HG02870 (cell line): ENCODE measurements around the gene CCDC141.
A peak's percentile ranks its signal among the peaks of the same experiment; 100 is the strongest.

ENCODE experiments used
- ATAC-seq: cut with Tn5 transposase; IDR thresholded peaks from one replicate; pipeline ENCODE4 v1.9.1; 2021; ENCODE audit warnings: mild to moderate bottlenecking, moderate library complexity; ENCODE audit not compliant: unreplicated experiment

Gene CCDC141

GRCh38 chr2:178914259-178914849, 135.6 kb downstream of the CCDC141 start:
- peak; percentile 80 for ATAC-seq

DNA sequence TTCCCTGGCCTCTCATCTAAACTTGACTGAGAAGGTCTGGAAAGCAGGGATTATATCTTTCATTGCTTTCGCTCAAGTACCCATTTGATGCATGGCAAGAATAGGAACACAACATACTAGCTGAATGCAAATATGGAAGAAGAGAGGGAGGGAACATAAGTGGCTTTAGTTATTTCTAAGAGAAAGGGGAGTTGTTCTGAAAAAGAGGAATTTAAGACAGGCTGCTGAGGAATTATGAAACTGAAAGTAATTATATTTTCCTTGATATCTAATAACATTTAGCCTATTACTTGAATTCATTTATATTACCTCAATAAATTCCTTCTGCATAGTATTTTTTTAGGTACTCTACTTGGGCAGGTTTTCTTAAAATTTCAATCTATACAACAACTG, 136.9 kb downstream of the CCDC141 start:
- ATAC-seq: no peak

DNA sequence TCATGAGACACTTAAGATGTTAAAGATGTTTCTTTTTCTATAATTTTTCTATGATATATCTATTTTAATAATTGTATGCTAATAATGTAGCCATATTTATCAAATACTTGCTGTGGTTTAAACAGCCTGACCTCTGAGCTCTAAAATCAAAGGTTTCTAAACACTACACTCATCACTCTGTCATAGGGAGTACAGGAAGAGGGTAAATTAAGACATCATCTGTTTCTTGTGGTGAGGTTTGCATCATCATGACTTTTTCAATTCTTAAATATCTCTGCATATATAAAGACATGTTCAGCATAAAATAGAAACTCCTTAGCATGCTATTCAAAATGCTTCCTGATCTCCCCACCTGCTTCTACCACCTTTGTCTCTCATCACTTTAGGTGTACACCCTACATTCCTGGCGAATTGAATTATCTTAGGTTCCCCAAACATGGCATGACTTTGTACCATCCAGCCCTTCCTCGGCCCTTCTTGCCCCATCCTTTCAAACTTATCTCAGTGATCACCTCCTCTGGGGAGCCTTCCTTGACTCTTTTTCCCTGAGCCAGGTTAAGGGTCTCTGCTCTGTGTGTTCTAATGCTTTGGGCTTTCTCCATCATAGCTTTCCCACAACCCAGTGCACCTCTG, 137.4 kb downstream of the CCDC141 start:
- no peak for ATAC-seq

DNA sequence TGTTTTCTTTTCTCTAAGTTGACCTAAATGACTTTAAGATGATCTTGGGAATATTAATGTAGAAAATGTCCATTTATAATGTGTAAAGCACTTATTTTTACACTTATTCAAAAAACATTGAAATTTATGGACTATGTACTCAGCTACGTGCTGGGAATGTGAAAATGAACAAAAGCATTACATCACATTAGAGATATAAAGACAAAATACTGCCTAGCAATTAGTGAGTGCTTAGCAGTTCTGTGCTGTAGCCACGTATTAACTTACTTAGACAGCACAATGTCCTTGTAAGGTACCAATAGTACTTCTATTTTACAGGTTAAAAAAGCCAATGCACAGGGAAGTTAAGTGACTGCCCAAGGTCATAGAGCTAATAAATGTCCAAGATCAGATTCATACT, 138.9 kb downstream of the CCDC141 start:
- ATAC-seq: no peak

DNA sequence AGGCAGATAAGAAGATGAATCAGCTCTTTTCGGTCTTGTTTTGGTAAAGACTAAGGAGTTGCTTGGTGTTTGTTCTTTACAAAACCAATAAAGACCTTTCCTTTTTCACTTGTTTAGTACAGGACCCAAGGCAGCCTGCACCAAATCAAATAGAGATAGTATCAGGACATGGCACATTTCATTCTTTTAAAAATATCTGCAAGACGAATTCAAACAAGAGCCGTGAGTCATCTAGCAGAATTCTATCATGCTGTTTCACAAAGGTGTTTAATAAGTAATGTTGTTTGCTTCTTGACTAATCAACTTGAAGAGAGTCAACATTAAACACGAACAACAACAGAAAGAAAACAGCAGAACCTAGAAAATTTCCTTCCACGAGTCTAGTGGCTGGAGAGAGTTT, 139.9 kb downstream of the CCDC141 start:
- ATAC-seq: no peak

- no peak for ATAC-seq
Observed at GRCh38 chr2:178909507-178909906, 140.4 kb downstream of the CCDC141 start.

DNA sequence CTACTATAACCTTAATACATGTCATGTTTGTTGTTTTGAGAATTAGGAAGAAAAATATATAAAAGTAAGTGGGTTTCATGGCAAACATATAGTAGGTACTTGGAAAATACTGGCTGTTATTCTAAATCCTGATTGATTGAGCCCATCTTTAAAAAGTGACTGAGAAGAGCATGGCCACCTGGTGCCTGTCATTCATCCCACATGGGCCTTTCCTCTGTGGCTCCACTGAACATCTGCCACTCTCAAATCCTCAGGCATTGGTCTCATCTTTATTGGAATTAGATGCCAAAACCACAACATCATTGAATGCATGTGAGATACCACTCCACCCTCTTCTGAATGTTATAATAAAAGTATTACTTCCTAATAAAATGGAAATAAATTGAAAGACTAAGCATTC, 141.1 kb downstream of the CCDC141 start:
- no peak for ATAC-seq

- no peak for ATAC-seq
Observed at GRCh38 chr2:178905261-178905660, 144.7 kb downstream of the CCDC141 start.

DNA sequence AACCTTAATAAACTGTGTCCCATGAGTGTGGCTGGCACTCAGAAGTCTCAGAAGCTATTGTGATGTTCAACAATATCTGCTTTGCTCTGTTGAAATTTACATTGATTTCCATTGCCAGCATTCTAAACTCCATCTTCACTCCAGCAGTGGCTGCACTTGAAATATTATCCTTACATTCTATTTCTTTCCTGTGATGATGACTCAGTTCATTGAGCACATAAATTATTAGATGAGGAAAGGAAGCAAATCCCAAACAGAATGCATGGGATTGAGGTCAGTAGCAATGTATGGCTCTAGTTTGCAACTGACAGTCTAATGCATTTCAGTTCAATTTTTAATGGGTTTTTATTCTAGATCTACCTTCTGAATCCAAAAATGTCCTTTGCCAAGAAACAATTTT, 150.3 kb downstream of the CCDC141 start:
- no peak for ATAC-seq

GRCh38 chr2:178895872-178896271, 154.1 kb downstream of the CCDC141 start:
- no peak for ATAC-seq

DNA sequence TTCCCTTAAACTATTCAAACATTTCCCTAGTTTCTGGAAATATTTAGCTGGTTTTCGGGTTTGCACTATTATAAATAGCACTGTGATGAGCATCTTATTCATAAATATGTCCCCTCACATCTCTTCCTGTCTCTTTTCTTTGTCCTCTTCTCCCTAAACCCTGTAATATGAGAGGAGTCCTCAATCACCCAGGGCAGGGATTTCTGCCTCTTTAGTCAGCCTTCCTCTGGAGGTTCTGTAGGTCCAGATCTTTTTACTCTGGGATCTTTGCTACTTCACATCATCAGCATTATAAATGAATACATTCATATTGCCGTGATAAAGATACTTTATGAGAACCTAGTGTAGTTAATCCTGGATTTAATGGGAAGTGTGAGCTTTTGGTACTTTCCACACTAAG, 154.8 kb downstream of the CCDC141 start:
- no peak for ATAC-seq

DNA sequence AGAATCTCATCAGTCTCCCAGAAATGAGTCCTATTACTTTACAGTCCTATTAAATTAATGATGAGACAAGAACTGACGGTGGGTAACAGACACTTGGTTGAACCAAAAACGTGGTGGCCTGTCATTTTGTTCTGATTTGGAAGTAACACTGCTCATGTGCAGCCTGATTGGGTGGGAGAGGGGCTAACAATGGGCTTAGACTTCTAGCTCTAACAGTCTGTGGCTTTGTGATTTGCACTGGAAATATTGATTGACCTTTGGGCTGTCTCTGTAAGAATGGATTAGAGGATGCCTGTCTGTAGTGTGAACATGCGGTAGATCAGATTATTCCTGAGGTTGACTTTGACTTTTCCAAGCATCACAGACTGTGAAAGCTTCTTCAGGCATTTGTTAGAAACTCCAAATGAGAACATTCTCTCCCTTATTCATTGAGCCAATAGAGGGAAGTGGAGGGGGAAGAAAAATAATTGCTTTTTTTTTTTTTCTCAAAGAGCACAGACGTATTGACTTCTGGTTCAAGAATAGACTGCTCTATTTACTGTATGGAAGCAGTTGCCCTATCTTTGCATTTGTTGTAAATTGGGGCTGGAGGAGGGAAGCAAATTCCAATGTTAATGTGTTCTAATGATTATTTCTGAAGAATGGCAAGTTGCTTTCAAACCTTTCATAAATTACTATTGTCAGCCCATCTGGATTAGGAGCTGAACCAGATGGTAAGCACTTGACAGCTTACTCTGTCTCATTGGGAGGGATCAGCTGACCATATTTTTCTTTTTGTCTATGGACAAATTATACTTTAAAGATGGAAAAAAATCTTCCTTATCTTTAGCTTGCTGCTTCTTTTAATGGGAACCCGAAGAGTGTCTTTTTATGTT, 156.9 kb downstream of the CCDC141 start:
- ATAC-seq: no peak

DNA sequence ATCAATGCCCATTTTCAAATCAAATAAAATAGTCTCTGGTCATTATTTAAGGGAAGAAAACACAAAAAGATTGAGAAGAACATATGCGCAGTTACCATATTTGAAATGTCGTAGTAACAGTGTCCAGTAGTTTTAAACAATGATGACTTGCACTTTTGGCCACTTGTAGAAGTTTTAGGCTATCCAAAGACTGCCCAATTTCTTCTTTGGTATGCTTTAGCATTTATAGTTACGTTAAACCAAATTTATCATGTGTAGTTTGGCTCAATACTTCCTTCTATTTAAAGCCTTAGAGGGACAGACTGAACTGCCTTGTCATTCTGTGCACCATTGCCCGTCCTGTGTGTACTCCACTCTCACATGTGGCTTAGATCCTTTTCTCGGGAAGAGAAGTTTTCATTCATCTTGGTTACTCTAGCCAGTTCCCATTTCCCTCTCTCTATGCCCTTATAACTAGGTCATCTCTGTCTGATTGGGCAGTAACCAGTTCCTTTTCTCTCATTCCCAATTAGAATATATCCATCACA, 157.9 kb downstream of the CCDC141 start:
- no peak for ATAC-seq

GRCh38 chr2:178891265-178891958, 158.5 kb downstream of the CCDC141 start:
- peak; percentile 88 for ATAC-seq

DNA sequence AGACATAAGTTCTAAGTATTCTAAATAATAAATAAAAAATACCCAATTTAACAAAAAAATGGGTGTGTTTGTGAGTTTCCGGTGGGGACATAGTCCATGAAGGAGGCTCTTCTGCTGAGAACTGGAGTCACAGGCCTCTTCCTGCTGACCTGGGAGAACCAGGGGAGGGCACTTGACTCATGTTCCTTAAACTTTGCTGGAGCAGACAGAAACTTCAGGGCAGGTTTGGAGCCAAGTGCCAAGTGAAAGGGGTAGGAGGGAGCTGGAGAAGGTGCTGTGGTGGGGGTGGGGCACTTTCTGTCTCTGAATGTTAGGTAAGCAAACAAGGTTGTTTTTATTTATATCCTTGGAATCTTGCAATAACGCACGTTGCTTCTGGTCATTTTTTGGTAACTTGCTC, 163.9 kb downstream of the CCDC141 start:
- no peak for ATAC-seq

- ATAC-seq: no peak
Observed at GRCh38 chr2:178884440-178884839, 165.5 kb downstream of the CCDC141 start.

DNA sequence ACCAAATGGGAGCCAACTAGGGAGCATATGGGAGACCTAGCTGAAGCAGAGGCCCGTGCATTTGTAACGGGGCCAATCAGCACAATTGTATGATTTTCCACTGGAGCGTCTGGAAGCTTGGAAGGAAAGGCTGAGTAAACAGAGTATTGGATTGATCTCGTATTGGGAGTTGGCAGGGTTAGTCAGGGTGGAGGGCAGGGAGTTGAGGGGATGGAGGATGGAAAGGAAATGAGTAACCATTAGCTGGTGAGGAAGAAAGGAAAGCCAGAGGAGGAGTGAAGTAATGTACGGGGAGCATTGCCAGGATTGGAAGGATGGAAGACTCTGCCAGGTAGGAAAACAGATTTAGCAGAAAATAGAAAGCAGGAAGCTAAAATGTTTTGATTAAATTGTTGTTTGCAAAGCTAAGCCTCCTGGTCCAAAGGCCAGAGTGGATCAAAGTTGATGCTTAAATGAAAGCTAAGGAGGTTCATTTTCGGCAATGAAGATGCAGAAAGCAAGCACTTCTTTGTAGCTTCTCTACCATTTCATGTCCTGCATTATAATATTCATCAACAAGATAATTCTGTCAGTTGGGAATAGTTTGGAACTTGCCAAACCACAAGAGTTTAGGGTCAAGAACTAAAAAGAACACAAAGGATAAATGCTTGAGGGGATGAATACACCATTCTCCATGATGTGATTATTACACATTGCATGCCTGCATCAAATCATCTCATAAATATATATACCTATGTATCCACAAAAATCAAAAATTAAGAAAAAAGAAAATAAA, 167.1 kb downstream of the CCDC141 start:
- no peak for ATAC-seq

DNA sequence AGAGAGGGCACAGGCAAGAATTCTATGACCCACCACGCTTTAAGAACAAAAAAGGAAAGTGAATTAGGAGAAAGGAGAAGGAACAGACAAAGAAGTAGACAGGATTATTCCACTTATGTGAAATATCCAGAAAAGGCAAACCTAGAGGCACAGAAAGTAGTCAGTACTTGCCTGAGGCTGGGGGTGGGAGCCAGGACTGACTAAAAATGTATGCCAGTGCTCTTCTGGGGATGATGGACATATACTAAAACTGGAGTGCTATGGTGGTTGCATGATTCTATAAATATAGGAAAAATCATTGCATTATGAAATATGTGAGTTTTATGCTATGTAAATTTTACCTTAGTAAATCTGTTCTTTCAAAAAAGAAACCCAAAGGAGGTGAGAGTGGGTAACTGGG, 168.9 kb downstream of the CCDC141 start:
- no peak for ATAC-seq

GRCh38 chr2:178880257-178880656, 169.7 kb downstream of the CCDC141 start:
- ATAC-seq: no peak

DNA sequence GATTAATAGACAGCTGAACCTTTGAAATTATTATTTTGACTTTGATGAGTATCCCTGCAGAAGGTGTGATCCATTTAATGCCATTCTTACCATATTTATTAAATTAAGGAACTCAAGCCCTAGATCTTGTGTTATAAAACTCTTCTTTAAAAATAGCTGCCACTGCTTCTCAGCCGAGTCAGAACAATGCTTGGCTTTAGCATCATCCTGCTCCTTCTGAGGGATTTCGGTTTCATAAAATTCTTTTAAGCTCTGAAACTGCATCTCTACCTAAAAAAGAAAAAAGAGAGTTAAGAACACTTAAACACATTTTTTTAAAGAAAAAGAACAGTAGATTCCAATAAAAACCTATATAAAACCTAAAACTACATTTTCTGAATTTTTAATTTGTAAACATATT, 172.1 kb downstream of the CCDC141 start:
- no peak for ATAC-seq
